ENCODE data around the gene MBOAT1. TPM values are rescaled to one million over a fixed set of nuclear protein-coding genes. Genes with fewer than 3 reads are reported as not detected.

MBOAT1 gene
- total RNA-seq, 1 donor from 2014 or later = 8.5 TPM

- H3K27me3 ChIP-seq = no peaks in the 10 kb centered on the region
- H3K4me1 ChIP-seq = peaks cover 19% of the 10 kb centered on the region
- no peak for TF ChIP-seq CTCF (IDR thresholded peaks at IDR 0.05)
- intact Hi-C loops (cut with DNase I) = no loop called here
- ATAC-seq = no peak
- no peak overlapping the region for H3K27ac ChIP-seq
- no peak for DNase-seq
- no peaks in the 10 kb centered on the region for H3K36me3 ChIP-seq
- H3K9me3 ChIP-seq = no peaks in the 10 kb centered on the region
- H3K4me3 ChIP-seq = no peak overlapping the region
Observed at GRCh38 chr6:20172842-20173456, 39.3 kb downstream of the MBOAT1 start.

GRCh38 chr6:20170455-20171148, 41.7 kb downstream of the MBOAT1 start:
- ATAC-seq (no peak), DNase-seq (no peak)
- H3K9me3 ChIP-seq = no peaks in the 10 kb centered on the region
- H3K27ac ChIP-seq = no peak overlapping the region
- no peaks in the 10 kb centered on the region for H3K36me3 ChIP-seq
- no peak for TF ChIP-seq CTCF (IDR thresholded peaks at IDR 0.05)
- H3K4me3 ChIP-seq = no peak overlapping the region
- H3K27me3 ChIP-seq = no peaks in the 10 kb centered on the region
- peaks cover 19% of the 10 kb centered on the region for H3K4me1 ChIP-seq
- intact Hi-C loops (cut with DNase I) = no loop called here

GRCh38 chr6:20169786-20170185, 42.5 kb downstream of the MBOAT1 start:
- no peak for ATAC-seq

GRCh38 chr6:20169119-20169557, 43.1 kb downstream of the MBOAT1 start:
- ATAC-seq = peak; percentile 59

More at GRCh38 chr6:20169786-20170185, 42.5 kb downstream of the MBOAT1 start:
- H3K9me3 ChIP-seq = no peaks in the 10 kb centered on the region
- no peak for DNase-seq
- peaks cover 19% of the 10 kb centered on the region for H3K4me1 ChIP-seq
- H3K36me3 ChIP-seq = no peaks in the 10 kb centered on the region
- H3K4me3 ChIP-seq = no peak overlapping the region
- no peak for TF ChIP-seq CTCF (IDR thresholded peaks at IDR 0.05)
- no peak overlapping the region for H3K27ac ChIP-seq
- intact Hi-C loops (cut with DNase I) = no loop called here
- no peaks in the 10 kb centered on the region for H3K27me3 ChIP-seq

GRCh38 chr6:20168690-20169089, 43.6 kb downstream of the MBOAT1 start:
- no peak for ATAC-seq
- no peaks in the 10 kb centered on the region for H3K27me3 ChIP-seq
- DNase-seq = no peak
- H3K27ac ChIP-seq = no peak overlapping the region
- no peak for TF ChIP-seq CTCF (IDR thresholded peaks at IDR 0.05)
- H3K4me3 ChIP-seq = no peak overlapping the region
- no peaks in the 10 kb centered on the region for H3K9me3 ChIP-seq
- no peaks in the 10 kb centered on the region for H3K36me3 ChIP-seq
- intact Hi-C loops (cut with DNase I) = no loop called here
- peaks cover 15% of the 10 kb centered on the region for H3K4me1 ChIP-seq

More at GRCh38 chr6:20169119-20169557, 43.1 kb downstream of the MBOAT1 start:
- no peaks in the 10 kb centered on the region for H3K9me3 ChIP-seq
- no peak for DNase-seq
- H3K4me3 ChIP-seq = no peak overlapping the region
- peaks cover 16% of the 10 kb centered on the region for H3K4me1 ChIP-seq
- peak overlapping the region; percentile 25 for H3K27ac ChIP-seq
- no peaks in the 10 kb centered on the region for H3K27me3 ChIP-seq
- no peak for TF ChIP-seq CTCF (IDR thresholded peaks at IDR 0.05)
- intact Hi-C loops (cut with DNase I) = no loop called here
- no peaks in the 10 kb centered on the region for H3K36me3 ChIP-seq
